Activated naive CD8-positive, alpha-beta T cell treated with anti-CD3 and anti-CD28 coated beads, Interleukin-2, amount 50 U/mL, for 24 hours (primary cell): ENCODE measurements around the gene NONO.
"Not testable (repeated sequence)": the region's sequence is repeated elsewhere in the genome, so short reads cannot be mapped to it uniquely, and the experiment has no call there.

ENCODE experiments used
- ATAC-seq: fragments of 150-1000 bp; cut with Tn5 transposase; one replicate; pipeline ENCODE4 v1.10.0; 2021
- DNase-seq: peaks from one replicate; pipeline ENCODE4 v3.0.0; 2021
- H3K27ac Mint-ChIP-seq: one replicate; pipeline ENCODE4 v1.8.0; 2021; ENCODE audit warnings: mild to moderate bottlenecking, mixed read lengths
- H3K27me3 Mint-ChIP-seq: one replicate; pipeline ENCODE4 v1.8.0; 2021; ENCODE audit warnings: mixed read lengths
- H3K36me3 Mint-ChIP-seq: one replicate; pipeline ENCODE4 v1.8.0; 2021; ENCODE audit warnings: low read depth, mixed read lengths
- H3K4me1 Mint-ChIP-seq: one replicate; pipeline ENCODE4 v1.8.0; 2021; ENCODE audit warnings: mixed read lengths
- H3K4me3 Mint-ChIP-seq: one replicate; pipeline ENCODE4 v1.8.0; 2021; ENCODE audit warnings: mild to moderate bottlenecking, moderate library complexity, mixed read lengths
- H3K9me3 Mint-ChIP-seq: one replicate; pipeline ENCODE4 v1.8.0; 2021; ENCODE audit warnings: mixed read lengths

NONO gene

DNA sequence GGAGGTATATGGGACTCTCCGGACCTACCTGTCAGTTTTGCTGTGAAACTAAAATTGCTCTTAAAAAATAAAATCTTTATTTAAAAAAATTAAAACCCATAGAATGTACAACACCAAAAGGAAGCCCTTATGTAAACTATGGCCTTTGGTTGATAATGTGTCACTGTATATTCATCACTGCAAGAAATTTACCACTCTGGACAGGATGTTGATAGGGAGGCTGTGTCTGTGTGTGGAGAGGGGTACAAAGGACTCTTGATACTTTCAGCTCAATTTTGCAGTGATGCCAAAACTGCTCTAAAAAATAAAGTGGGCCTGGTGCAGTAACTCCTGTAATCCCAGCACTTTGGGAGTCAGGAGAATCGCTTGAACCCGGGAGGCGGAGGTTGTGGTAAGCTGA, 26.6 kb upstream of the NONO start:
- no peak for ATAC-seq
- no peaks in the 10 kb centered on the region for H3K27me3 Mint-ChIP-seq
- H3K36me3 Mint-ChIP-seq = no peaks in the 10 kb centered on the region
- H3K9me3 Mint-ChIP-seq = no peaks in the 10 kb centered on the region
- DNase-seq = no peak
- no peak overlapping the region for H3K4me3 Mint-ChIP-seq
- H3K27ac Mint-ChIP-seq = no peak overlapping the region
- peaks cover 20% of the 10 kb centered on the region for H3K4me1 Mint-ChIP-seq

DNA sequence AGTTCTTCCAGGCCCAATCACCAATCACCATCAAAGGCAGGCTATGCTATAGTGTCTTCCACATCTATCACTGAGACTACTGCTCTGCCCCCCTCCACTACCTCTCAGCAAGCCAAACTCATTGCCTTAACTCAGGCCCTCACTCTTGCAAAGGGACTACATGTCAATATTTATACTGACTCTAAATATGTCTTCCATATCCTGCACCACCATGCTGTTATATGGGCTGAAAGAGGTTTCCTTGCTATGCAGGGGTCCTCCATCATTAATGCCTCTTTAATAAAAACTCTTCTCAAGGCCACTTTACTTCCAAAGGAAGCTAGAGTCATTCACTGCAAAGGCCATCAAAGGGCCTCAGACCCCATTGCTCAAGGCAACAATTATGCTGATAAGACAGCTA, 14.8 kb upstream of the NONO start:
- H3K4me3 Mint-ChIP-seq, H3K9me3 Mint-ChIP-seq, H3K27me3 Mint-ChIP-seq, H3K36me3 Mint-ChIP-seq, ATAC-seq, H3K27ac Mint-ChIP-seq, H3K4me1 Mint-ChIP-seq, DNase-seq: not testable (repeated sequence)

DNA sequence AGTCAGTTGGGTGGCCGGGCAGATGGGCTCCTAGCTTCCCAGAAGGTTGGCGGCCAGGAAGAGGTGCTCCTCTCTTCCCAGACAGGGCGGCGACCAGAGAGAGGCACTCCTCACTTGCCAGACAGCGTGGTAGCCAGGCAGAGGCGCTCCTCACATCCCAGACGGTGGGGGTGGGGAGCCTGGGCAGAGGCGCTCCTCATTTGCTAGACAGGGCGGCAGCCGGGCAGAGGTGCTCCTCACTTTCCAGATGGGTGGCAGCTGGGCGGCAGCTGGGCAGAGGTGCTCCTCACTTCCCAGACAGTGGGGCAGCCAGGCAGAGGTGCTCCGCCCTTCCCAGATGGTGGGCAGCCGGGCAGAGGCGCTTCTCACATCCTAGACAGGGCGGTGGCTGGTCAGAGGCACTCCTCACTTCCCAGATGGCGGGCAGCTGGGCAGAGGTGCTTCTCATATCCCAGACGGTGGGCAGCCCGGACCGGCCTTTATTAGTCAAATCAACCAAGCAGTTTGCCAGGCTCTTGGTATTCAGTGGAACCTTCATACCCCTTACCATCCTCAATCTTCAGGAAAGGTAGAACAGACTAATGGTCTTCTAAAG, 13.5 kb upstream of the NONO start:
- H3K4me1 Mint-ChIP-seq = no peaks in the 10 kb centered on the region
- no peak for ATAC-seq
- no peak overlapping the region for H3K27ac Mint-ChIP-seq
- no peak overlapping the region for H3K4me3 Mint-ChIP-seq
- no peaks in the 10 kb centered on the region for H3K9me3 Mint-ChIP-seq
- H3K36me3 Mint-ChIP-seq = no peaks in the 10 kb centered on the region
- no peak for DNase-seq
- H3K27me3 Mint-ChIP-seq = no peaks in the 10 kb centered on the region

DNA sequence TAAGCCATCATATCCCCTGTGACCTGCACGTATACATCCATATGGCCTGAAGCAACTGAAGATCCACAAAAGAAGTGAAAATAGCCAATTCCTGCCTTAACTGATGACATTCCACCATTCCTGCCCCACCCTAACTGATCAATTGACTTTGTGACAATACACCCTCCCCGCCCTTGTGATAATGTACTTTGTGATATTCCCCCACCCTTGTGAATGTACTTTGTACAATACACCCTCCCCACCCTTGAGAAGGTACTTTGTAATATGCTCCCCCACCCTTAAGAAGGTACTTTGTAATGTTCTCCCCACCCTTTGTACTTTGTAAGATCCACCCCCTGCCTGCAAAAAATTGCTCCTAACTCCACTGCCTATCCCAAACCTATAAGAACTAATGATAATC, 11.1 kb upstream of the NONO start:
- H3K27ac Mint-ChIP-seq, H3K27me3 Mint-ChIP-seq, H3K36me3 Mint-ChIP-seq, H3K9me3 Mint-ChIP-seq, ATAC-seq, DNase-seq, H3K4me1 Mint-ChIP-seq, H3K4me3 Mint-ChIP-seq: not testable (repeated sequence)

DNA sequence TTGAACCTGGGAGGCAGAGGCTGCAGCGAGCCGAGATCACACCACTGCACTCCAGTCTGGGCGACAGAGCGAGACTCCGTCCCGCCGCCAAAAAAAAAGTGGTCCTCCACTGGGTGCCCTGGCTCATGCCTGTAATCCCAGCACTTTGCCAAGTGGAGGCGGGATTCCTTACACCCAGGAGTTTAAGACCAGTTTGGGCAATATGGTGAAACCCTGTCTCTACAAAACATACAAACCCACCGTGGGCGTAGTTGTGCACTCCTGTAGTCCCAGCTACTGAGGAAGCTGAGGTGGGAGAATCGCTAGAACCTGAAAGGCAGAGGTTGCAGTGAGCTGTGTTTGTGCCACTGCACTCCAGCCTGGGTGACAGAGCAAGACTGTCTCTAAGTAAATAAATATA, 2.1 kb upstream of the NONO start:
- peaks cover 19% of the 10 kb centered on the region for H3K4me1 Mint-ChIP-seq
- not testable (repeated sequence) for H3K4me3 Mint-ChIP-seq, H3K27ac Mint-ChIP-seq, H3K27me3 Mint-ChIP-seq, H3K9me3 Mint-ChIP-seq, ATAC-seq, DNase-seq
- peaks cover 17% of the 10 kb centered on the region for H3K36me3 Mint-ChIP-seq

DNA sequence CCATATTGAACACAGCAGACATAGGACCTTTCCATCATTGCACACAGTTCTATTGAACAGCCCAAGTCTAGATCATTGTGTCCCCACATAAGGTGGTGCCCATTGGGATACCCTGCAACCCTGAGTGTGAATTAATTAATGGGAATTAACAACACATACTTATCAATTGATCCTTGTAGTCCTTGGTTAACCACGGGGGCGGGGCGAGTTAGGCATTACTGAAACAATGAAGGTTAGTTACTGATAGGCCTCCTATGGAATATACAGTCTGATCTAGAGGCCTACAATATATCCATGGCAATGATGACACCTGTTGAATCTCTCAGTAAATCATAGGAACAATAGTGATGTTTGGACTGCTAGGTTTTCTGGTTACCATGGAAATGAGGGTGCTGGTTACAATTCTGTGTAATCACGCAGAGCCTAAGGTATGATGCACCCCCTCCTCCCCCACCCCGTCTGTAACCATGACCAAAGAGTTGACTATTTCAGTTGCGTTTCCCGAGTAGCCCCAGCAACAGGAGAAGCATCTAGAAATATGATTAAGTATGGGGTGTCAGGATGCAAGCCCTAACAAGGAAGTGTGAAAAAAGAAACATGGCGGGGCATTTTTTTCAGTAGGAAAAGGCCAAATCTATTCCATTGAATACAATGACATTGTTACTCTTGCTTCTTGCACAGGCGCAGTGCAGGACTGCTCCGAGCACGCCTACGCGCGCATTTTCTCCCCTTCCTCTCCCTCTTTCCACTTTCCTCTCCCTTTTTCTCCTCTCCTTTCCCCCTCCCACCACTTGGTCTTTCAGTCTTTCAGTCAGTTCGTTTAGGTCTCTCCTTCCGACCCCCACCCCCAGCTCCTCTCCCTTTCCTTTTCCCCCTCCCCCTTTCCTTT, 677 bp upstream of the NONO start:
- ATAC-seq (peak; percentile 66), DNase-seq (peak; percentile 41)
- Mint-ChIP-seq H3K4me3 (peak overlapping the region; percentile 93), H3K4me1 (peaks cover 24% of the 10 kb centered on the region), H3K27me3 (peaks cover 4% of the 10 kb centered on the region), H3K9me3 (no peaks in the 10 kb centered on the region), H3K27ac (peak overlapping the region; percentile 98), H3K36me3 (peaks cover 23% of the 10 kb centered on the region)

DNA sequence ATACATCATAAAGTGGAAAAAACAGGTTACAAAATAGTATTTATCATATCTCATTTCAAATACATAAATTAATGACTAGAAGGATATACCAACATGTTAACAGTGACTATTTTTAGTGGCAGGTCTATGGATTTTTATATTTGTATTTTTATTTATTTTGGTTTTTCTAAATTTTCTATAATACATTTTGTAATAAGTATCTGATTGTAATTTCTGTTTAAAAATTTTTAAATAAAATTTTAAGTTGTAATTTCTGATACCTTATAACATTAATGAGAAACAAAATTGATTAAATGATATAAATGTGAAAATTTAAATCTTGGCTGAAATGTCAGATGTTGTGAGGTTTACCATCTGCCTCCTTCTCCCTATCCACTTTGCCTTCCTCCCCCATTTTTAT, 2.5 kb downstream of the NONO start:
- no peak for DNase-seq
- Mint-ChIP-seq H3K27me3 (peaks cover 4% of the 10 kb centered on the region), H3K4me3 (peak overlapping the region; percentile 93), H3K36me3 (peaks cover 35% of the 10 kb centered on the region), H3K4me1 (peaks cover 32% of the 10 kb centered on the region), H3K27ac (peak overlapping the region; percentile 73), H3K9me3 (no peaks in the 10 kb centered on the region)
- ATAC-seq = no peak

DNA sequence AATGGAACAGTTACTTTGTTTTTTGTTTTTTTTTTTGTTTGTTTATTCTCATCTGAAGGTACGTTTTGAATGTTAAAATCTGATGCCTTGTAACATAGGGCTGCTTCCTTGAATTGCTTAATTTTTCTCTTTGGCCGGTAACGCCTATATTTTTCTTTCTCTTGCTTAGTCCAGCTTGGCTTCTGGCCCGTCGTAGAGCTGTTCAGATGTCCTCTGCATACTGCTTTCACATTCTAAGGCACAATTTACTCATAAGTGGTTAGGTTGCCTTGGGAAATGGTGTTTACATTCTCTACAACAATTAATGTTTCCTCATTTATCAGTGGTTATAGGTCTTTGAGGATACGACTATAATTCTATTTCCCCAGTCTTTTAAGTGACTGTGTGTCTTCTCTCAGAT, 7.9 kb downstream of the NONO start:
- Mint-ChIP-seq H3K4me1 (peaks cover 16% of the 10 kb centered on the region), H3K4me3 (no peak overlapping the region), H3K27me3 (no peaks in the 10 kb centered on the region), H3K9me3 (no peaks in the 10 kb centered on the region), H3K27ac (no peak overlapping the region), H3K36me3 (peaks cover 50% of the 10 kb centered on the region)
- ATAC-seq = no peak
- DNase-seq = no peak

DNA sequence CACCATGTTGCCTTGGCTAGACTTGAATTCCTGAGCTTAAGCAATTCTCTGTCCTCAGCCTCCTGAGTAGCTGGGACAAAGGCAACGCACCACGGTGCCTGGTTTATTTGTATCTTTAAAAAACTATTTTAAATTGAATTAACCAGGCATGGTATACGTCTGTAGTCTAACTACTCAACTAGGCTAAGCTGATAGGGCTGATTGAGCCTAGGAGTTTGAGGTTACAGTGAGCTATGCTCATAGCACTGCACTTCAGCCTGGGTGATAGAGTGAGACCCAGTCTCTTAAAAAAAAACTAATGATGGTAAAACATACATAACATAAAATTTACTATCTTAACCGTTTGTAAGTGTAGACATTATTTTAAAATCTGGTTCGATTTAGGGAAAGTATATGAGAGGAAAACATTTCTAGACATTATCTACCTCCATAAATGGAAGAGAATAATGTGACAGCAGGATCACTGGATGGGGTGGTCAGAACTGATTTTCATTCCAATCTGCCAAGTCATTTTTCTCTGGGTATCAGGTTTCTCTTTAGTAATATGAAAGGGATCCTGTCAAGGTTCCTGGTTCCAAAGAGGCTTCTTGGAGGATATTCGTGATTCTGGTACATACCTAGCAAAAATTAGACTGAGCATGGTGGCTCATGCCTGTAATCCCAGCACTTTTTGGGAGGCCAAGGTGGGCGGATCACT, 9.4 kb downstream of the NONO start:
- no peak overlapping the region for H3K27ac Mint-ChIP-seq
- ATAC-seq (no peak), DNase-seq (no peak)
- no peaks in the 10 kb centered on the region for H3K9me3 Mint-ChIP-seq
- H3K4me3 Mint-ChIP-seq = no peak overlapping the region
- peaks cover 11% of the 10 kb centered on the region for H3K4me1 Mint-ChIP-seq
- peaks cover 59% of the 10 kb centered on the region for H3K36me3 Mint-ChIP-seq
- H3K27me3 Mint-ChIP-seq = no peaks in the 10 kb centered on the region

DNA sequence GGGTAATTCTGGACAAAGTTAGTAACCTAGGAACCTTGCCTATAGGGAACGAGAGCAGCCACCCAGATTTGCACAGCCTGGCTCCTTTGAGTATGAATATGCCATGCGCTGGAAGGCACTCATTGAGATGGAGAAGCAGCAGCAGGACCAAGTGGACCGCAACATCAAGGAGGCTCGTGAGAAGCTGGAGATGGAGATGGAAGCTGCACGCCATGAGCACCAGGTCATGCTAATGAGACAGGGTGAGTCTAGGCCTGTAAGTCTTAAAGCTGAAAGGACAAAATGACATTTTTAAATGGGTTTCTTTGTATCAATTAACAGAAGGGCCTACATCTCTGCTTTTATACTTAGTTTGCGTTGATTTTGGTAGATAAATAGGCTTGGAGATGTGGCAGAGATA, 13.4 kb downstream of the NONO start:
- Mint-ChIP-seq H3K4me1 (peaks cover 5% of the 10 kb centered on the region), H3K9me3 (no peaks in the 10 kb centered on the region), H3K4me3 (no peak overlapping the region), H3K36me3 (peaks cover 64% of the 10 kb centered on the region), H3K27me3 (no peaks in the 10 kb centered on the region), H3K27ac (no peak overlapping the region)
- no peak for DNase-seq
- ATAC-seq = no peak

DNA sequence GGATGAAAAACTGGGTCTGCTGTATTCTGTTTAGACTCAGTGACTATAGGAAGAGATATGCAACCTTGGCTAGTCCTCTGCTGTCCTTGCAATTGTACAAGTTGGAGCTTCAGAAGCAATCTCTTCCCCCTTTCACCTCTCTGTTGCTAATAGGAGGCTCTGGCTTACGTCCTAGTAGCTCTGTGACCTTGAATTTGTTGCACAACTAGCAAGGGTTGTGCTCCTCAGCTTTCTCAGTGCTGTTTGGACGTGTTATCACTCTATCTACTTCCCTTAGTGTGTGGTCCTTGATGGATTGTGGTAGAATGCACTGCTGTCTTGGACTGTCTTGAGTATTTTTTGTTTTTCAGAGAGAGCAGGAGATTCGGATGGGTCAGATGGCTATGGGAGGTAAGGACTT, 14.7 kb downstream of the NONO start:
- Mint-ChIP-seq H3K27ac (no peak overlapping the region), H3K27me3 (no peaks in the 10 kb centered on the region), H3K4me3 (no peak overlapping the region), H3K36me3 (peaks cover 59% of the 10 kb centered on the region), H3K4me1 (peaks cover 16% of the 10 kb centered on the region), H3K9me3 (no peaks in the 10 kb centered on the region)
- DNase-seq = no peak
- no peak for ATAC-seq

DNA sequence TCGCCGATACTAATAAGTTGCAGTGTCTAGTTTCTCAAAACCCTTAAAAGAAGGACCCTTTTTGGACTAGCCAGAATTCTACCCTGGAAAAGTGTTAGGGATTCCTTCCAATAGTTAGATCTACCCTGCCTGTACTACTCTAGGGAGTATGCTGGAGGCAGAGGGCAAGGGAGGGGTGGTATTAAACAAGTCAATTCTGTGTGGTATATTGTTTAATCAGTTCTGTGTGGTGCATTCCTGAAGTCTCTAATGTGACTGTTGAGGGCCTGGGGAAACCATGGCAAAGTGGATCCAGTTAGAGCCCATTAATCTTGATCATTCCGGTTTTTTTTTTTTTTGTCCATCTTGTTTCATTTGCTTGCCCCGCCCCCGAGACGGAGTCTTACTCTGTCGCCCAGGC, 16.6 kb downstream of the NONO start:
- H3K27ac Mint-ChIP-seq = not testable (repeated sequence)

DNA sequence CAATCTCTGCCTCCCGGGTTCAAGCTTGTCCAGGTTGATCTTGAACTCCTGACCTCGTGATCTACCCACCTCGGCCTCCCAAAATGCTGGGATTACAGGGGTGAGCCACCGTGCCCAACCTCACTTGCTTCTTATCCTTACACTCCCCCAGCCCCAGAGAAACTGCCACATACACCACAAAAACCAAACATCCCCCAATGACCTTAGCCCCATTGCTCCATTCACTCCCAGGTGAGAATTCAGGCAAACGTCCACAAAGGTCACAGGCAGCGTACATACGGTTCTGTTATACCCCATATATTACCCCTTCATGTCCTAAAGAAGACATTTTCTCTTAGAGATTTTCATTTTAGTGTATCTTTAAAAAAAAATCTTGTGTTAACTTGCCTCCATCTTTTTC, 17.1 kb downstream of the NONO start:
- Mint-ChIP-seq H3K36me3 (peaks cover 62% of the 10 kb centered on the region), H3K4me1 (peaks cover 15% of the 10 kb centered on the region), H3K27ac (peak overlapping the region; percentile 60)
- DNase-seq, H3K4me3 Mint-ChIP-seq, ATAC-seq, H3K27me3 Mint-ChIP-seq, H3K9me3 Mint-ChIP-seq: not testable (repeated sequence)

More for the DNA sequence above, 16.6 kb downstream of the NONO start:
- not testable (repeated sequence) for H3K4me3 Mint-ChIP-seq, H3K9me3 Mint-ChIP-seq, ATAC-seq, H3K27me3 Mint-ChIP-seq, DNase-seq
- Mint-ChIP-seq H3K4me1 (peaks cover 15% of the 10 kb centered on the region), H3K36me3 (peaks cover 62% of the 10 kb centered on the region)

DNA sequence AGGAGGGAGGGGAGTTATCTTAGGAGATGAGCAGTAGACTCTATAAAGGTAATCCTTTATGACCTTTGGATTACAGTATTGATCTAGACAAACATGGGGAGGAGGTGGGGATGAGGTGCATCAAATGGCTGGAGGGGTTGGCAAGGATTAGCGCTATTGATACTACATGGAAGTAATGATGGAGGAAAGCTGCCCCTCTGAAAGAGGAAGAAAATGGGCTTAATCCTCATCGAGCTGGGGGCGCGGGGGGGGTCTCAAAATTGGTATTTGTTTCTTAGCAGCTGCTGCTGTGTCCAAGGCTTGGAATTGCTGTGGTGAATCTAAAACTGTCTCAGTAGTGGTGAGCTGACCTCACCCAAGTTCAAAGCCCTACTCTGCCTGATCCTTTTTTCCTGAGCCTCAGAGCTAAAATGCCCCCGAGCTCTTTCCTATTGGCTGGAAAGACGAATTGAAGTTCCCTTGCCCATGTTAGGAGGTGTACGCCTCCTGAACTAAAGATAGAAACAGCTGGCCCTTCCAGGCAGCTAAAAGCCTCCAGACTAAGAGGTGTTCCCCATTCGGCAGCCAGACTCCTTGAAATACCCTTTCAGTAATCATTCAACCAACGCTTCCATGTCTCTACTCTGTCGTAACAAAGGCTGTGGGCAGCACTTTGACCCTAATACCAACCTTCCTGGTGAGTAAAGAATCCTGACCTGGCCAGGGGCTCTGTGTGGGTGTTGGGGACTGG, 17.9 kb downstream of the NONO start, which contains the start of gene ITGB1BP2:
Gene ITGB1BP2, plus strand, starts transcription at position 556 of the 730 bp plus-strand sequence. Its CDS starts 57 bp downstream, at position 613.
- H3K4me3 Mint-ChIP-seq = no peak within 1 kb of the TSS
- H3K27me3 Mint-ChIP-seq = no peaks in the 10 kb centered on the region
- peaks cover 55% of the 10 kb centered on the region for H3K36me3 Mint-ChIP-seq
- H3K4me1 Mint-ChIP-seq = peaks cover 15% of the 10 kb centered on the region
- no peak for ATAC-seq
- peak within 1 kb of the TSS; percentile 60 for H3K27ac Mint-ChIP-seq
- DNase-seq = no peak
- H3K9me3 Mint-ChIP-seq = no peaks in the 10 kb centered on the region
